GM18909 (cell line): ENCODE results near the gene ORAI2.
A peak's percentile ranks its signal among the peaks of the same experiment; 100 is the strongest.
"Not testable (repeated sequence)": the region's sequence is repeated elsewhere in the genome, so short reads cannot be mapped to it uniquely, and the experiment has no call there.

Experiments
- ATAC-seq: cut with Tn5 transposase; IDR thresholded peaks from one replicate; pipeline ENCODE4 v1.9.1; 2021; ENCODE audit warnings: mild to moderate bottlenecking; ENCODE audit not compliant: unreplicated experiment, poor library complexity

The ORAI2 gene

DNA sequence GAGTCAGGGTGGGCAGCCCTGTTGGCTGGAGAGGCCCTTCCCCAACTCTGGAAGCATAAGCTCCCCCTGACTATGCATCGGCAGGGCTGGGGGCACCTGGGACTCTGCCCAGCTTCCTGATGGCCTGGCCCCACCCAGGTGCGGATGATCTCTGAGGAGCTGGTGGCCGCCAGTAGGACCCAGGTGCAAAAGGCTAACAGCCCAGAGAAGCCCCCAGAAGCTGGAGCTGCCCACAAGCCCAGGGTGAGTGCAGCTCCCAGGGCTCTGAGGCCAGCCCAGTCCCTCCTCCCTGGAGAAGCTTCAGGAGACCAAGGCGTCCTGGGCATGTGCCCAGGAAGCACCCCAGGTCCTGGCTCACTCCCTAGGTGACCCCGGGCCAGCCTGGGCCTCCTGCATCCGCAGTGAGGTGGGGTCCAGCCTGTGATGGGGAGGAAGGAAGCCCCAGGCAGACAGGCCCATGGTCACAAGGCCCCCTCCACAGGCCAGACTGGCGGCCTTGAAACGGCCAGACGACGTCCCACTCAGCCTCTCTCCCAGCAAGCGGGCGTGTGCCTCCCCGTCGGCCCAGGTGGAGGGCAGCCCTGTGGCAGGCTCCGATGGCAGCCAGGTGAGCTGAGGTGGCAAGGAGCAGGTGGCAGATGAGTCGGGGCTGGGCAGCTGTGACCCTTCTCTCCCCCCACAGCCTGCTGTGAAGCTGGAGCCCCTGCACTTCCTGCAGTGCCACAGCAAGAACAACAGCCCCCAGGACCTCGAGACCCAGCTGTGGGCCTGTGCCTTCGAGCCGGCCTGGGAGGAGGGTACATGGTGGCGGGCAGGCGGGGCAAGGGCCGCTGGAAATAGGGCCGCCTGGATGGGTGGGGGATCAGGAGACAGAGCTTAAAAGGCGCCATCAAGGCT, 34.5 kb downstream of the ORAI2 start:
- no peak for ATAC-seq

DNA sequence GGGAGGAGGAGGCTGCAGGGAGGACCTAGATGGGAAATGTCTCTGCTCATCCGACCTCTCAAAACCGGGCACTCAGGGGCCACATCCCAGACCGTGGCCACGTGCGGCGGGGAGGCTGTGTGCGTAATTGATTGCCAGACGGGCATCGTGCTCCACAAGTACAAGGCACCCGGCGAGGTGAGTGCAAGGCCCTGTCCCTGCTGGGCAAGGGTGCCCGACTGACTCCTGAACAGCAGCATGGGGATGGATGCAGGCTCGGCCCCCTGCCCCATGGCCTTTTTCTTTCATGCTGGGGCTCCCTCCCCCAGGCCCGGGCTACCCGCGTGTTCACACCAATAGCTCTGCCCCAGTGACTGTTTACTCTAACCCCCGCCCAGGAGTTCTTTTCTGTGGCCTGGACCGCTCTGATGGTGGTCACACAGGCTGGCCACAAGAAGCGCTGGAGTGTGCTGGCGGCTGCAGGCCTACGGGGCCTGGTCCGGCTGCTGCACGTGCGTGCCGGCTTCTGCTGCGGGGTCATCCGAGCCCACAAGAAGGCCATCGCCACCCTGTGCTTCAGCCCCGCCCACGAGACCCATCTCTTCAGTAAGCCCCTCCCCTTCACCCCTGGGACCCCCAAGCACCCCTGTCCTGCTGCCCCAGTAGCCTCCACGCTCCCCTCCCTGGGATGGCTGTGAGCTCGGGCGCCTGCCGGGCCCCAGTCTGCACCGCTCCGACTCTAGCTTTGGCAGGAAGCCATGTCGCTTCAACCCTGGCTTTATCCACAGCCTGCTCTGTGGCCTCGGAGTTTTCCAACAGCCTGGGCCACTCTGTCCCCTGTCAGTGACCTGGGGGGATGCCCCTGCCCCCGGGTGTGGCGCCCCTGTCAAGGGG, 35.3 kb downstream of the ORAI2 start:
- ATAC-seq, result no peak

- ATAC-seq, result no peak
Observed at GRCh38 chr7:102469351-102469971, 36.1 kb downstream of the ORAI2 start.

DNA sequence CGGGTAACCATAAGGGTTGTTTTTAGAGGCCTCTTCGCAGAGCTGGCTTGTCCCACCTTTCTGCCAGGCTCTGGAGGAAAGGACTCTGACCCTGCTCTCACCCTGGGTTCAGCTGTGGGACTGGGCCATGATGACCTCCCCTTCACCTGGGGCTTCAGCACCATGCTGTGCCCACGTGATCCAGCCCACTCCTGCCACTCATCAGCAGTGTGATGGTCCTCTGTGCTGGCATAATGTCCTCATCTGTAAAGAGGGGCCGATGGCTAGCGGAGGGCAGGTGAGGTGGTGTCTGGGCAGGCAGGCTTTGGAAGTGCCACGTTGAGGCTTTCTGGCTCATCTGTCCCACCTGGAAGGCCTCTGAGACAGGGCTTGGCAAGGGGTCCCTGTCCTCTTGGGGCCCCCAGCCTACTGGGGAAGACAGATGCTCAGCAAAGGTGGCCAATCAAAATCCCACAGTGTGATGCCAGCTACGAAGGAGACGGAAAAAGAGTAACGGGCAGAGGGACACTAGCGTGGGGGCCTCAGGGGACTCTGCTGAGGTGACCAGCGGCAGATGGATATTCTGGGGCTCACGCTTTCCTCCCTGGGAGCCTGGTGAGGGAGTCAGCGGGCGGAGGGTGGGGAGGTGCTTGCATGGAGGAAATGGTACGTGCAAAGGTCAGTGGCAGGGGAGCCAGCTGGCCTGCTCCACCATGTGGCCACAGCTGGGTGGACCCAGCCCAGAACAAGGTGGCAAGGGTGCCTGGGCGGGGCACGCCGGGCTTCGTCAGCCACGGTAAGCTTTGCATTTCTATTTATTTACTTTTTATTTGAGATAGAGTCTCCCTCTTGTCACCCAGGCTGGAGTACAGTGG, 36.8 kb downstream of the ORAI2 start:
- no peak for ATAC-seq

DNA sequence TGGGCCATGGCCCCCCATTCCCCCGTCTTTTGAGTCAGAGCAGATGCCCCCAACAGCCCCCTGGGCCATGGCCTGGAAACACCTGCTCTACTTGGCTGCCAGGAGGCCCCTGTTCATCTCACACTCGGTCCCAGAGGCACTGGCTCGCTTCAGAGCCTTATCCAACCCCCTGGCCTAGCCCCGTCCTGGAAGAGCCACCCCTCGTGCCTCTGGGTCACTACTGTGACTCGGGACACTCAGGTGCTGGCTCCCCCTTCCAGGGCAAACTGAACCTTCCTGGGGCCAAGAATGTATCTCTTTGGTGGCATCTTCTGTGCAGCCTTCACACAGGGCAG, 38.4 kb downstream of the ORAI2 start:
- no peak for ATAC-seq

- ATAC-seq, result no peak
Observed at GRCh38 chr7:102472126-102473041, 39.0 kb downstream of the ORAI2 start.

- no peak for ATAC-seq
Observed at GRCh38 chr7:102473271-102473991, 40.1 kb downstream of the ORAI2 start.

DNA sequence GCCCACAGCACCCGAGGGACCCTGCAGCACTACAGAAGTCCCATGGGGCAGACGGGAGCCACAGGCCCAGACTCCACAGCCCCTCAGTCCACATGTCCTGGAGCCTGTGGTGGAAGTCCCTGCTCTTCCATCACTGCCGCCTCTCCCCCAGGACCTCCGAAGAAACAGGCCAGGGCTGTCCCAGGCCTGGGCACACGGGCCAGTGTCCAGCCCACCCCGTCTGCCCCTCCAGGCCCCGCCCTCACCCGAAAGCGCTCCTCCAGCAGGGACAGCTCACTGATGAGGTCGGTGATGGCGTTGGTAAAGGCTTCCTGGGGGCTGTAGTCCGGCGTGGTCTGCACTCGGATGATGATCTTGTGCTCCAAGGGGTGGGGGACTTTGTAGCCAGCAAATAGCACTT, 40.7 kb downstream of the ORAI2 start:
- ATAC-seq, result not testable (repeated sequence)

DNA sequence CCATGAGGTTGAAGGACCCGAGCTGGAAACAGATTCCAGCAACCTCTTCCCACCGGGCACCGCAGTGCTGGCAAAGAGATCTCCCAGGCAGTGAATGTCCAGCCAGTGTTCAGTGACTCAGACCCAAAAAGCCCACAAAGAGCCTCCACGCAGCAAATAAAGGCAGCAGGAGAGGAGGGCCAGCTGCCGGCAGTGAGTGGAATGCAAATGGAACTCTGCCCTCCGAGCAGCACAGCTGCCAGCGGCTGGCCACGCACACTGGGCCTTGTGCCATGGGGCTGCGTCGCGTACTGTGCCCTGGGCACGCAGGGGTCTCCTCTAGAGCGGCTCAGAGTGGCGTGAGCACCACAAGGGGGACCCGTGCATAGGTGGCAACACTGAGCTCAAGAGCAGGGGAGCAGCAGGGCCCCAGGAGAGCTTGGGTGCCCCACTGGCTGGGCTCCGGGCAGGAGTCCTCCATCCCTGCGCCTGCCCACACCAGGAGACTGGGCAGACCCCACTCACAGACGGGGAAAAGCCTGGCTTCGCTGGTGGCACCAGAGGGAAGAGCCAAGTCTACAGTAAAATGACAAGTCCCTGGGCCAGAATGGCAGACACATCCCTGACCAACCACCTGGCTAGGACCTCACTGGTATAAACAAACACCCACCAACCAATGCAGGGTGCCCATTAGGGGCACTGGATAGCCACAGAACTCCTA, 41.5 kb downstream of the ORAI2 start:
- ATAC-seq, result not testable (repeated sequence)

DNA sequence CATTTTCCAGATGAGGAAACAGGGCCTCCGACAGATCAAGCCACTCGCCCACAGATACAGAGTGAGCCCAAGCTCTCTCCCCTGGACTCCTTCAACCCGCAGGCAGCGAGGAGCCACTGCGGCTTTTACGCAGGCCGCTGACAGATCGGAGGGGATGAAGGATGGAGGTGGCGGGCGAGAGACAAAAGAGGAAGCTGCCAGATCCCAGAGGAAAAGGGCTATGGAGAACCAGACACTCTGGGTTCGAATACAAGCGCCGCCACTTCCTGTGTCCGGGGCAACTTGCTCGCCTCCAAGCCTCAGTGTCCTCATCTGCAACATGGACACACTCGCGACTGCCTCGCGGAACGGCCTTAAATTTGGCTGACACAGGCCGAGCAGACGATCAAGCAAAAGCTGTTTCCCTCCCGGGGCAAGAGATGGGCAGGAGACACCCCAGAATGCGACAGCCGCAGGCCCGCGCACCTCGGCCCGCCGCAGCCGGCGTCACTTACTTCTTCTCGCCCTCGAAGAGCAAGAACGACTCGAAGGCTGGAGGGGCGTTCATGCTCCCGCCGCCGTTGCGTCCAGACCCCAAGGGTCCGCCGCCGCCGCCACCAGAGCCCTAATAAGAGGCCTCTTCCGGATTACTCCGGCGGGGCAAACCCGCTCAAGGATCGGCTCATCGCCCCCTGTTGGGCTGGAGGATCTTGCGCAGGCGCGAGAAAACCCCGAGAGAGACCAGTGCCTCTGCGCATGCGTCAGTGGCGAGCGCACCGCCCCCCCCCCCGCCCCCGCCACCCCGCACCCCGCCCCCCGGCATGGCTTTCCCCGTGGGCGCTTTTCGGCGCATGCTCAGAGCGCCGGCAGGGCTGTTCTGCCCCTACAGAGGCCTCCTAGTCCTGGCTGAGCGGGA, 45.2 kb downstream of the ORAI2 start, which contains the start of gene POLR2J:
Gene POLR2J (minus strand): TSS at position 609 of the 895 bp plus-strand sequence. CDS start 62 bp downstream, at position 547.
- peak; percentile 96 for ATAC-seq

DNA sequence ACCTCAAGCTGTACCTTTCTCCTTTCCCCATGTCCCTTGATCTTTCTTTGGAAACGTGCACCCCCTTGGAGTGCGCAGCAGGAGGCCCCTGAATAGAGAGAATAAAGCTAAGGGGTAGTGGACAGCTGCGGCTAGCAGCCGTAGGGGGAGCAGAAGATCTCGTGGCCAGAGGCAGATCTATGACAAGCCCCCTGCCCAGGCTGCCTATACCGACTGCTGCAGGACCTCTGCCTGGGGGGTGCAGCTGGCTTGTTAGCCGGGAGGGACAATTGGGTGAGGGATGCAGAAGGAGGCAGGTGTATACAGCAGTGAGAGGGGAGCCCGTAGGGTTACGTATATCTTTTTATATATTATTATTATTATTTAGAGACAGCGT, 45.8 kb downstream of the ORAI2 start:
- ATAC-seq, result peak; percentile 17

DNA sequence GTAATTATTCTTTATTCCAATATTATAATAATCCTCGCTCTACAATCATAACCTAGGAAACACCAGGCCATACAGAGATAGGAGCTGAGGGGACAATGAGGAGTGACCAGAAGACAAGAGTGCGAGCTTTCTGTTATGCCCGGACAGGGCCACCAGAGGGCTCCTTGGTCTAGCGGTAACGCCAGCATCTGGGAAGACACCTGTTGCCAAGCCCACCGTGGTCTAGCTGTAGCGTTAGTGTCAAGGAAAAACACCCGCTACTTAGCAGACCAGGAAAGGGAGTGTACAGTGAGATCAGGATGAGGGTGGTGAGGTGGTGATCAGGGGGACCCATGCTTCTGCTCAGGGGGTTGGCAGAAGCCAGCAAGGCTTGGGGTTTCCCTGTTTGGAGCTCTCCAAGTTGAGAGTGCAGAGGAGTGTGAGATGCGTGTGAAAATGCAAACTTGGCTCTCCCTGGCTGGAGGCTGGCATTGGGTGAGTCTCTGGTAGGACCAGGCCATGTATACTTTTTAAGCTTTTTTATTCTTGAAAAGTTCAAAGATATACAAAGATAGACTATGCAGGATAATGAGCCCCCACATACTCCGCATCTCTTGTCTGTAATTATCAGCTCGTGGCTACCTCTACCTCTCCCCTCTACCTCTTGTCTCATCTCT, 46.7 kb downstream of the ORAI2 start:
- not testable (repeated sequence) for ATAC-seq

- ATAC-seq, result not testable (repeated sequence)
Observed at GRCh38 chr7:102481962-102482361, 48.6 kb downstream of the ORAI2 start.

DNA sequence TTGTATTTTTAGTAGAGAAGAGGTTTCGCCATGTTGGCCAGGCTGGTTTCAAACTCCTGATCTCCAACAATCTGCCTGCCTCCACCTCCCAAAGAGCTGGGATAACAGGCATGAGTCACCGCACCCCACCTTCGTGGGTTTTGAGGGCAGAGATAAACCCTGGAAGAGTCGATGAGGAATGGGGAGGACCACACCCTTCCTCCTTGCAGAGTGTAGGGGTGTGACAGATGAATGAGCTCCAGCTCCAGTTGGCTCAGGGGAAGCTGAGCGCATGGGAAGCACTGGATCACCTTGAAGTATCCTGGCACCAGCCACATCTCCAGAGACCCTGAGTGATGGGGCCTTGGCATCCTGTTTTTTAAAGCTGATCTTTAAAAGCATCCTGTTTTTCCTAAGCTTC, 50.9 kb downstream of the ORAI2 start:
- ATAC-seq, result not testable (repeated sequence)

DNA sequence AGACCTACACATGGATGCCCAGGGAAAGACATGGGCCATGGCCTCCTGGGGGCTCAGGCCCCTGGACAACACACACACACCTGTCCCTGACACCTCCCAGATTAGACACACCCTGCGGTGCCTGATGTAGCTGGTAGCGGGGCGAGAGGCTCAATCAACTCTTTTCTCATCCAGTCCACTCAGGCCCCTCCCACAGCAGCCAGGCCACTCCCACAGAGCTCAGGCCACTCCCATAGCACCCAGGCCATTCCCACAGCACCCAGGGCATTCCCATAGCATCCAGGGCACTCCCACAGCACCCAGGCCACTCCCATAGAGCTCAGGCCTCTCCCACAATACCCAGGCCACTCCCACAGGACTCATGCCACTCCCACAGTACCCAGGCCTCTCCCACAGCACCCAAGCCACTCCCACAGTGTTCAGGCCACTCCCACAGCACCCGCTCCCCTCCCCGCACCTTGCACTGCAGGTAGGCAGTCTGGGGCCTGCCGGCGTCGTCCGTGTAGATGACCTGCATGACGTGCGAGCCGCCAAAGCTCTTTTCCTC, 57.2 kb downstream of the ORAI2 start:
- ATAC-seq, result peak; percentile 36
